GM13976 (cell line): ENCODE results near the gene EIF3A.
"Not testable (repeated sequence)": the region's sequence is repeated elsewhere in the genome, so short reads cannot be mapped to it uniquely, and the experiment has no call there.

ENCODE experiments used
- DNase-seq: peaks from one replicate; pipeline ENCODE4 v3.0.0; 2012; ENCODE audit warnings: low spot score
- in situ Hi-C: fragments of 300-500 bp; cut with MboI; formaldehyde crosslinking; loops from one replicate; pipeline ENCODE4 v1.12.0; 2022; ENCODE audit warnings: low sequenced_read_pairs, mixed read lengths, inconsistent platforms; ENCODE audit not compliant: unreplicated experiment
- TF ChIP-seq, protein P1 (sequence below): IDR thresholded peaks from 2 replicates; pipeline ENCODE4 v1.5.1; 2012; ENCODE audit warnings: borderline replicate concordance, mild to moderate bottlenecking; ENCODE audit not compliant: insufficient read depth; ENCODE audit errors: extremely low read depth, missing control alignments, control extremely low read depth

EIF3A gene

DNA sequence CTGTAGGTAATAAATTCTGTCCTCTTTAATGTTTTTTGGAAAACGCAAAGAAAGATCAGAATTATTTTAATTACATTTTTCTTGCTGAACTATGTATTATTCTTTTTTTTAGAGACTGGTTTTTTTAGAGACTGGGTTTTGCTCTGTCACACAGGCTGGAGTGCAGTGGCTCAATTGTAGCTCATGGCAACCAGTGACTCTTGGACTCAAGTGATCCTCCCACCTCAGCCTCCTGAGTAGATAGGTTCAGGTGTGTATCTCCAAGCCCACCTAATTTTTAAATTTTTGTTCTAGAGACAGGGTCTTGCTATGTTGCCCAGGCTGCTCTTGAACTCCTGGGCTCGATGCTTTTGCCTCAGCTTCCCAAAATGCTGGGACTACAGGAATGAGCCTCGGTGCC, 18.0 kb upstream of the EIF3A start:
- in situ Hi-C loops = no loop called here
- TF ChIP-seq, protein P1, sequence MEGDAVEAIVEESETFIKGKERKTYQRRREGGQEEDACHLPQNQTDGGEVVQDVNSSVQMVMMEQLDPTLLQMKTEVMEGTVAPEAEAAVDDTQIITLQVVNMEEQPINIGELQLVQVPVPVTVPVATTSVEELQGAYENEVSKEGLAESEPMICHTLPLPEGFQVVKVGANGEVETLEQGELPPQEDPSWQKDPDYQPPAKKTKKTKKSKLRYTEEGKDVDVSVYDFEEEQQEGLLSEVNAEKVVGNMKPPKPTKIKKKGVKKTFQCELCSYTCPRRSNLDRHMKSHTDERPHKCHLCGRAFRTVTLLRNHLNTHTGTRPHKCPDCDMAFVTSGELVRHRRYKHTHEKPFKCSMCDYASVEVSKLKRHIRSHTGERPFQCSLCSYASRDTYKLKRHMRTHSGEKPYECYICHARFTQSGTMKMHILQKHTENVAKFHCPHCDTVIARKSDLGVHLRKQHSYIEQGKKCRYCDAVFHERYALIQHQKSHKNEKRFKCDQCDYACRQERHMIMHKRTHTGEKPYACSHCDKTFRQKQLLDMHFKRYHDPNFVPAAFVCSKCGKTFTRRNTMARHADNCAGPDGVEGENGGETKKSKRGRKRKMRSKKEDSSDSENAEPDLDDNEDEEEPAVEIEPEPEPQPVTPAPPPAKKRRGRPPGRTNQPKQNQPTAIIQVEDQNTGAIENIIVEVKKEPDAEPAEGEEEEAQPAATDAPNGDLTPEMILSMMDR = no peak
- no peak for DNase-seq

DNA sequence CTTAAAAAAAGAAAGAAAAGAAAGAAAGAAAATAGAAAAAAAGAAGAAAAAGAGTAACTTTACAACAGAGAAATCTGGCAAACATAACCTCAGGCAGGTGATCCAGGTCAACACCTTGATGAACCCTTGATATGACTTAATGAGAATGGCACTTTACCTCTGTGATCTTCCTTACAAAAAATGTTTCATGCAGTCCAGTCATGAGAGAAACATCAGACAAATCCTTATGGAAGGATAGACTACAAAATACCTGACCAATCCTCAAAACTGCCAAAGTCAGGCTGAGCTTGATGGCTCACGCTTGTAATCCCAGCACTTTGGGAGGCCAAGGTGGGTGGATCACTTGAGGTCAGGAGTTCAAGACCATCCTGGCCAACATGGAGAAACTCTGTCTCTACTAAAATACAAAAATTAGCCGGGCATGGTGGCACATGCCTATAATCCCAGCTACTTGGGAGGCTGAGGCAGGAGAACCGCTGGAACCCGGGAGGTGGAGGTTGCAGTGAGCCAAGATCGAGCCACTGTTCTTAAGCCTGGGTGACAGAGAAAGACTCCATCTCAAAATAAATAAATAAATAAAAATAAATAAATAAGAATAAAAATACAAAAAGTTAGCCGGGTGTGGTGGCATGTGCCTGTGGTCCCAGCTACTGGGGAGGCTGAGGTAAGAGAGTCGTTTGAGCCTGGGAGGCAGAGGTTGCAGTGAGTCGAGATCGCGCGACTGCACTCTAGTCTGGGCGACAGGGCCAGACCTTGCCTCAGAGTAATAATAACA, 16.2 kb upstream of the EIF3A start:
- in situ Hi-C loops, DNase-seq: not testable (repeated sequence)

DNA sequence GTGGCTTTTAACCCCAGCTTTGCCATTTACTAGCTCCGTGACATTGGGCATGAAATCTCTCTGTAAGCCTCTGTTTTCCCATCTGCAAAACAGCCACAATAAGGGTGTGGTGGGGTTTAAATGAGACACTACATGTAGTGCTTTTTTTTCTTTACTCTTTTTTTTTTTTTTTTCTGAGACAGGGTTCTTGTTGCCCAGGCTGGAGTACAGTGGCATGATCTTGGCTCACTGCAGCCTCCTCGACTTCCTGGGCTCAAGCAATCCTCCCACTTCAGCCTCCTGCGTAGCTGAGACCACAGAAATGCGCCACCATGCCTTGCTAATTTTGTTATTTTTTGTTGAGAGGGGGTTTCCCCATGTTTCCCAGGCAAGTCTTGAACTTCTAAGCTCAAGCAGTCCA, 15.0 kb upstream of the EIF3A start:
- TF ChIP-seq, protein P1 = no peak
- in situ Hi-C loops = no loop called here
- DNase-seq = no peak

DNA sequence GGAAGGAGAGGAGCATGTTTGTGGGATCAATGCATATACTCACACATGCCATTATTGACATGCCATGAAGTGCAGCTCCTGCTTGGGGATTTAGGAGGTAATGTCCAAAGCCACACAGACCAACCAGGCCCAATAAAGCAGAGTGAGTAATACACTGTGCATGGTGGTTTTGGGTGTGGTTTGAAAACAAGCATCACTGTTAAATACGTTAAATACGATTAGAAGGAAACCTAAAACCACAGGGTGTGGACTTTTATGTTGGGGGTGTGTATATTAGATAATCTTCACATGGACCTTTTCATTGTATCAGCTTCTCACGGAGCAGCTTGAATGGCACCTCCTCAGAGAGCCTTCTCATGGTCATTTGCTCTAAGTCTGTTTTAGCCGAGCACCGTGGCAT, 10.4 kb upstream of the EIF3A start:
- DNase-seq = no peak
- in situ Hi-C loops = no loop called here
- TF ChIP-seq, protein P1 = no peak

DNA sequence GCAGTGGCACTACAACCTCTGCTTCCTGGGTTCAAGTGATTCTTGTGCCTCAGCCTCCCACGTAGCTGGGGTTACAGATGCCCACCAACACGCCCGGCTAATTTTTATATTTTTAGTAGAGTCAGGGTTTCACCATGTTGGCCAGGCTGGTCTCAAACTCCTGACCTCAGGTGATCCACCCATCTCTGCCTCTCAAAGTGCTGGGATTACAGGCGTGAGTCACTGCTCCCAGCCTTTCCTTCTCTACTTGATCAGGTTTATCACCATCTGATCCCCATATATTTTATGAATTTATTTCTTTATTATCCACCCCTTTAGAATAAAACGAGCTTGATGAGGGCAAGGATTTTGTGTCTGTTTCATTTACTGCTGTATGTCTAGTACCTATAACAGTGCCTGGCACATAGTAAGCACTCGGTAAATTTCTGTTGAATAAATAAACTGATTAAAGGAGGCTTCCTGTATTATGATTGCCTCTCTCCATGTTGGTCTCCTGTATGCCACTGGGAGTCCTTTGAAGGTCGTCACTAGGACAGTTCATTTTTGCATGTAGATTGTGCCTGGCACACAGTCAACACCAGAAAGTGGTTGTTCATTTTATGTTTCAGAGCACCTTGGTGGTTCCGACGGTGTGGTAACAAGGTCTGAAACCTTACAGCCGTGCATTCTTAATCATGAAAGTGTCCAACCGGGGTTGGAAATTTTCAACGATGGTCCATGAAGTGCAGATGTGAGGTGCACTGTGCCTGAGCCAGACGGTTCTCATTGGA, 9.6 kb upstream of the EIF3A start:
- TF ChIP-seq, protein P1 = no peak
- DNase-seq = no peak
- in situ Hi-C loops = no loop called here

DNA sequence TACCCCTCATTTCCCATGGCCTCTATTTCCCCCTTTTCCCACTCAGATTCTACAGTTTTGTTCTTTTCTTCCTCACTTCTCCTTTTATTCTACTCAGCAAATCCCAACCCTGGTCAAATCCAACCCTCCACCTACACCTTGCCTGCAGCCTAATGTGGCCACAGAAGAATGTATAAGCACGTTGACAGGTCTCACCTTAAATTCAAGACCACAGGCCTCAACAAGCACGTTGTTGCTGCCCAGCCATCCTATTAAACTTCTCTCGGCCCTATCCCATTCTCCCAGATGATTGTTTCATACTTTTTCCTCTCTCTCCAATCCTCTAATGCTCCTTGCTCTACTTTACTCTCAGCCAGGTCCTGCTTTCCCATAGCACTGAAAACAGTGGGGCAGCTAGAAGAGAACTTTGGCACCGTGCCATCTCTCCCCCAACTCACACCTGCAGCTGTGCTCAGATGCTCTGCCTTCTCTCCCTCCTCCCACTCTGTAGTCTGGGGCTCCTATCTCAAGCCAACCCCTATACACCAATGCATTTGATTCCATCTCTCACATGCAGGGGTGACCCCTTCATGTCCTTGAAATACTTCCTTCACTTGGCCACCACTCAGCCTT, 6.8 kb upstream of the EIF3A start:
- no peak for DNase-seq
- TF ChIP-seq, protein P1 = no peak
- in situ Hi-C loops = no loop called here

DNA sequence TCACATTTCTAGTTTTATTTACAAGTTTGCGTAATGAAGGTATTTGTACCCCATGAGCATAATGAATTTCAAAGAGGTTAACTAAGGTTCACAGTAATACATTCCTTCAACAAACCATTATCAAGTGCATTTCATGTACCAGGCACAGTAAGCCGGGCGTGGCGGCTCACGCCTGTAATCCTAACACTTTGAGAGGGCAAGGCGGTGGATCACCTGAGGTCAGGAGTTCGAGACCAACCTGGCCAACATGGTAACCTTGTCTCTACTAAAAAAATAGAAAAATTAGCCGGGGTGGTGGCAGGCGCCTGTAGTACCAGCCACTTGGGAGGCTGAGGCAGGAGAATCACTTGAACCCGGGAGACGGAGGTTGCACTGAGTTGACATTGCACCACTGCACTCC, 4.3 kb upstream of the EIF3A start:
- DNase-seq = no peak
- TF ChIP-seq, protein P1 = no peak
- in situ Hi-C loops = no loop called here
